CD14-positive monocyte (primary cell): ENCODE measurements around the gene SNCAIP. TPM values are rescaled to one million over a fixed set of nuclear protein-coding genes. Genes with fewer than 3 reads are reported as not detected.

Source experiments
- DNase-seq, 3 donors: peaks; one replicate each; pipeline ENCODE4 v3.0.0-alpha.2; 2011 to 2022
- H2AFZ ChIP-seq: 2 replicates; pipeline ENCODE4 v1.6.0; 2012; ENCODE audit warnings: mild to moderate bottlenecking, low read depth, low read length, inconsistent platforms; ENCODE audit not compliant: insufficient read depth, poor library complexity, severe bottlenecking
- H3K27ac ChIP-seq, 2 donors: 1 replicate in 1 of 2; 2 replicates in 1 of 2; pipeline ENCODE4 v1.5.1; 2012 to 2013; ENCODE audit warnings: low read length in 2 of 2, control low read depth in 1 of 2, inconsistent platforms in 1 of 2, low read depth in 1 of 2, mild to moderate bottlenecking in 1 of 2
- H3K27me3 ChIP-seq, 2 donors: one replicate each; pipeline versions ENCODE4 v1.6.0 to v1.6.1; 2011 to 2013; ENCODE audit warnings: low read length in 2 of 2; ENCODE audit not compliant: control insufficient read depth in 2 of 2, insufficient read depth in 2 of 2
- H3K36me3 ChIP-seq, 2 donors: replicated peaks in 1 of 2; 1 replicate in 1 of 2; 2 replicates in 1 of 2; pipeline versions ENCODE4 v1.5.1 to v1.6.1; 2012 to 2013; ENCODE audit warnings: low read length in 2 of 2, control low read depth in 1 of 2, inconsistent platforms in 1 of 2, mild to moderate bottlenecking in 1 of 2; ENCODE audit not compliant: insufficient read depth in 2 of 2, control insufficient read depth in 1 of 2
- H3K4me1 ChIP-seq, 2 donors: 1 replicate in 1 of 2; 2 replicates in 1 of 2; pipeline versions ENCODE4 v1.5.1 to v1.6.1; 2012 to 2013; ENCODE audit warnings: low read length in 2 of 2, control low read depth in 1 of 2, inconsistent platforms in 1 of 2, mild to moderate bottlenecking in 1 of 2, moderate library complexity in 1 of 2; ENCODE audit not compliant: insufficient read depth in 2 of 2, control insufficient read depth in 1 of 2
- H3K4me2 ChIP-seq: replicated peaks from 2 replicates; pipeline ENCODE3; 2012; ENCODE audit warnings: low read length, moderate library complexity, mild to moderate bottlenecking; ENCODE audit not compliant: poor library complexity, severe bottlenecking; ENCODE audit errors: extremely low read depth
- H3K4me3 ChIP-seq, 3 experiments: fragments of 200-600 bp in 1 of 3; sonication (generic) in 1 of 3; replicated peaks in 1 of 3; 1 replicate in 2 of 3; 2 replicates in 1 of 3; pipeline ENCODE4 v1.5.1; 2011 to 2013; ENCODE audit warnings: low read length in 3 of 3, mild to moderate bottlenecking in 3 of 3, control low read depth in 2 of 3, low read depth in 2 of 3, inconsistent platforms in 1 of 3, moderate library complexity in 1 of 3
- H3K79me2 ChIP-seq: 2 replicates; pipeline ENCODE4 v1.6.0; 2012; ENCODE audit warnings: mild to moderate bottlenecking, control low read depth, inconsistent platforms, low read length, moderate library complexity; ENCODE audit not compliant: insufficient read depth
- H3K9ac ChIP-seq: 2 replicates; pipeline ENCODE4 v1.6.0; 2017; ENCODE audit warnings: low read length, mild to moderate bottlenecking; ENCODE audit not compliant: insufficient read depth, poor library complexity, severe bottlenecking
- H3K9me3 ChIP-seq, 2 donors: replicated peaks in 1 of 2; 1 replicate in 1 of 2; 2 replicates in 1 of 2; pipeline versions ENCODE4 v1.5.1 to v1.6.1; 2012 to 2013; ENCODE audit warnings: low read length in 2 of 2, control low read depth in 1 of 2; ENCODE audit not compliant: control insufficient read depth in 1 of 2, insufficient read depth in 1 of 2
- H4K20me1 ChIP-seq: 2 replicates; pipeline ENCODE4 v1.6.0; 2012; ENCODE audit warnings: mild to moderate bottlenecking, low read length, control low read depth, moderate library complexity; ENCODE audit not compliant: insufficient read depth
- H3K27ac Mint-ChIP-seq, 7 donors: one replicate each; pipeline ENCODE4 v1.8.0; 2020; ENCODE audit warnings: mild to moderate bottlenecking in 7 of 7, mixed read lengths in 7 of 7, moderate library complexity in 6 of 7, inconsistent platforms in 2 of 7
- H3K27me3 Mint-ChIP-seq, 3 donors: one replicate each; pipeline ENCODE4 v1.8.0; 2021 to 2022; ENCODE audit warnings: low read depth in 3 of 3, mild to moderate bottlenecking in 3 of 3, mixed read lengths in 3 of 3, moderate library complexity in 3 of 3, inconsistent platforms in 1 of 3
- H3K36me3 Mint-ChIP-seq, 2 donors: one replicate each; pipeline ENCODE4 v1.8.0; 2020; ENCODE audit warnings: mixed read lengths in 2 of 2, inconsistent platforms in 1 of 2, mild to moderate bottlenecking in 1 of 2
- H3K4me1 Mint-ChIP-seq: one replicate; pipeline ENCODE4 v1.8.0; 2020; ENCODE audit warnings: mild to moderate bottlenecking, mixed read lengths
- H3K4me3 Mint-ChIP-seq, 2 donors: one replicate each; pipeline ENCODE4 v1.8.0; 2020; ENCODE audit warnings: mild to moderate bottlenecking in 2 of 2, mixed read lengths in 2 of 2, moderate library complexity in 1 of 2
- H3K9me3 Mint-ChIP-seq, 7 donors: one replicate each; pipeline ENCODE4 v1.8.0; 2020 to 2022; ENCODE audit warnings: mixed read lengths in 7 of 7, mild to moderate bottlenecking in 6 of 7, moderate library complexity in 6 of 7, inconsistent platforms in 2 of 7
- CTCF ChIP-seq: fragments of 200-600 bp; IDR thresholded peaks from one replicate; pipeline ENCODE4 v1.8.0; 2022; ENCODE audit warnings: antibody characterized with exemption, mild to moderate bottlenecking
- WGBS: methylation state at CpG from one replicate; pipeline ENCODE4 v1.1.5; 2013; ENCODE audit warnings: missing lambda C conversion rate; ENCODE audit not compliant: insufficient coverage; 5-methylcytosine and 5-hydroxymethylcytosine counted together
- intact Hi-C, 2 donors: fragments of 100-400 bp; cut with micrococcal nuclease; formaldehyde crosslinking; loops; one replicate each; pipeline versions ENCODE4 v1.15.0 to v1.15.1; 2023
- polyA plus RNA-seq, 3 donors: library from polyadenylated mRNA; depleted of rRNA in 1 of 3; unstranded in 2 of 3; stranded (reverse) in 1 of 3; fragments of 300-500 nt in 2 of 3; fragments of >200 nt in 1 of 3; fragmentation: Illumina TruSeq in 2 of 3; gene quantifications; 1 replicate in 2 of 3; 2 replicates in 1 of 3; pipeline ENCODE4 v1.2.3, GENCODE V29; 2012 to 2021

The SNCAIP gene
- polyA plus RNA-seq, 3 donors: not detected

- no peaks in the 10 kb centered on the region for H3K27me3 Mint-ChIP-seq
- no CpG with 5 or more reads among the region's 1 CpG for WGBS
- no peaks in the 10 kb centered on the region for H3K27me3 ChIP-seq
- no peaks in the 10 kb centered on the region for H3K79me2 ChIP-seq
- H3K27ac Mint-ChIP-seq: no peak overlapping the region
- H3K9me3 Mint-ChIP-seq: peaks cover 0 to 4% (median 3%) of the 10 kb centered on the region in 7 donors
- H3K9me3 ChIP-seq: no peaks in the 10 kb centered on the region
- H3K36me3 Mint-ChIP-seq: no peaks in the 10 kb centered on the region
- intact Hi-C loops: no loop called here
- no peak overlapping the region for H3K9ac ChIP-seq
- no peak overlapping the region for H3K4me3 ChIP-seq
- no peak overlapping the region for H2AFZ ChIP-seq
- no peak overlapping the region for H3K27ac ChIP-seq
- H3K4me1 Mint-ChIP-seq: no peaks in the 10 kb centered on the region
- no peaks in the 10 kb centered on the region for H3K36me3 ChIP-seq
- no peak overlapping the region for H3K4me3 Mint-ChIP-seq
- no peaks in the 10 kb centered on the region for H3K4me1 ChIP-seq
- no peak for TF ChIP-seq CTCF
- no peaks in the 10 kb centered on the region for H4K20me1 ChIP-seq
- no peak overlapping the region for H3K4me2 ChIP-seq
- no peak for DNase-seq
Observed at GRCh38 chr5:122273696-122274095, 38.3 kb upstream of the SNCAIP start.

DNA sequence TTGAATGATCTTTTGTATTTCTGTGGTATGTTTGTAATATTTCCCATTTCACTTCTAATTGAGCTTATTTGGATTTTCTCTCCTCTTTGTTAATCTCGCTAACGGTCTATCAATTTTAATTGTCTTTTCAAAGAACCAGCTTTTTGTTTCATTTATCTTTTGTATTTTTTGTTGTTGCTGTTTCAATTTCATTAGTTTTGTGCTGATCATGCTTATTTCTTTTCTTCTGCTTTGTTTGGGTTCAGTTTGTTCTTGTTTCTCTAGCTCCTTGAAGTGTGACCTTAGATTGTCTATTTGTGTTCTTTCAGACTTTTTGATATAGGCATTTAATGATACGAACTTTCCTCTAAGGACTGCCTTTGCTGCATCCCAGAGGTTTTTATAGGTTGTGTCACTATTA lies 28.4 kb upstream of the SNCAIP start:
- H3K27ac ChIP-seq: no peak overlapping the region
- H3K9ac ChIP-seq: no peak overlapping the region
- peaks cover 0 to 10% (median 7%) of the 10 kb centered on the region in 7 donors for H3K9me3 Mint-ChIP-seq
- no peak overlapping the region for H2AFZ ChIP-seq
- H3K27me3 ChIP-seq: no peaks in the 10 kb centered on the region
- peaks cover 0 to 2% (median 2%) of the 10 kb centered on the region in 3 donors for H3K27me3 Mint-ChIP-seq
- H3K36me3 Mint-ChIP-seq: no peaks in the 10 kb centered on the region
- WGBS: no CpG with 5 or more reads among the region's 3 CpGs
- DNase-seq: no peak
- no peak overlapping the region for H3K4me3 ChIP-seq
- H3K4me3 Mint-ChIP-seq: no peak overlapping the region
- H3K4me1 Mint-ChIP-seq: no peaks in the 10 kb centered on the region
- H3K36me3 ChIP-seq: no peaks in the 10 kb centered on the region
- H4K20me1 ChIP-seq: no peaks in the 10 kb centered on the region
- H3K4me1 ChIP-seq: no peaks in the 10 kb centered on the region
- H3K9me3 ChIP-seq: peaks cover 5 to 6% of the 10 kb centered on the region in 2 donors
- no peak overlapping the region for H3K4me2 ChIP-seq
- intact Hi-C loops: no loop called here
- H3K27ac Mint-ChIP-seq: no peak overlapping the region
- no peaks in the 10 kb centered on the region for H3K79me2 ChIP-seq
- TF ChIP-seq CTCF: no peak
